NCI-H460 (cell line): Measurements from ENCODE around the gene MORN5. TPM values are rescaled to one million over a fixed set of nuclear protein-coding genes. Genes with fewer than 3 reads are reported as not detected.
A peak's percentile ranks its signal among the peaks of the same experiment; 100 is the strongest.

Experiments
- DNase-seq: peaks from one replicate; pipeline ENCODE4 v3.0.0-alpha.2; 2016; ENCODE audit warnings: low read depth; ENCODE audit errors: extremely low read depth
- total RNA-seq: library from RNA; depleted of rRNA; stranded (reverse); fragments of >200 nt; shearing (Covaris generic); gene quantifications from 2 replicates; pipeline ENCODE4 v1.2.3, GENCODE V29; 2014

Gene MORN5
- total RNA-seq, 1 experiment from 2014 or later: not detected

GRCh38 chr9:122186777-122187470, 27.2 kb downstream of the MORN5 start:
- no peak for DNase-seq

- no peak for DNase-seq
Observed at GRCh38 chr9:122188369-122188768, 28.7 kb downstream of the MORN5 start.

GRCh38 chr9:122190597-122191381, 31.1 kb downstream of the MORN5 start:
- peak; percentile 6 for DNase-seq

GRCh38 chr9:122191584-122191983, 31.9 kb downstream of the MORN5 start:
- no peak for DNase-seq

GRCh38 chr9:122192261-122192875, 32.7 kb downstream of the MORN5 start:
- DNase-seq: no peak

GRCh38 chr9:122192914-122193525, 33.3 kb downstream of the MORN5 start:
- DNase-seq: no peak

GRCh38 chr9:122193651-122194050, 33.9 kb downstream of the MORN5 start:
- no peak for DNase-seq

- DNase-seq: no peak
Observed at GRCh38 chr9:122195875-122196274, 36.2 kb downstream of the MORN5 start.

- no peak for DNase-seq
Observed at GRCh38 chr9:122197426-122197825, 37.7 kb downstream of the MORN5 start.

- DNase-seq: no peak
Observed at GRCh38 chr9:122197882-122198281, 38.2 kb downstream of the MORN5 start.

- no peak for DNase-seq
Observed at GRCh38 chr9:122200960-122201595, 41.4 kb downstream of the MORN5 start.

GRCh38 chr9:122201641-122202040, 41.9 kb downstream of the MORN5 start:
- no peak for DNase-seq

- DNase-seq: no peak
Observed at GRCh38 chr9:122202111-122202510, 42.4 kb downstream of the MORN5 start.

GRCh38 chr9:122204055-122204454, 44.3 kb downstream of the MORN5 start:
- no peak for DNase-seq

- no peak for DNase-seq
Observed at GRCh38 chr9:122204491-122204890, 44.8 kb downstream of the MORN5 start.

- no peak for DNase-seq
Observed at GRCh38 chr9:122205176-122205575, 45.5 kb downstream of the MORN5 start.

GRCh38 chr9:122206118-122207046, 46.7 kb downstream of the MORN5 start:
- no peak for DNase-seq

- no peak for DNase-seq
Observed at GRCh38 chr9:122207096-122207495, 47.4 kb downstream of the MORN5 start.

GRCh38 chr9:122209451-122209850, 49.7 kb downstream of the MORN5 start:
- no peak for DNase-seq
